Aorta (tissue), 5 donors: ENCODE data around the gene CPSF3. TPM values are rescaled to one million over a fixed set of nuclear protein-coding genes. Genes with fewer than 3 reads are reported as not detected.
"Not testable (repeated sequence)": the region's sequence is repeated elsewhere in the genome, so short reads cannot be mapped to it uniquely, and the experiment has no call there.

Experiments
- ATAC-seq: fragments of 200-7000 bp; cut with Tn5 transposase; one replicate; pipeline ENCODE4 v1.9.1; 2022; ENCODE audit warnings: moderate library complexity; ENCODE audit not compliant: low FRiP score
- DNase-seq, 2 donors: peaks; one replicate each; pipeline ENCODE4 v3.0.0-alpha.2; 2020
- H3K27ac ChIP-seq, 2 donors: one replicate each; pipeline ENCODE4 v1.5.1; 2013; ENCODE audit warnings: low read length in 2 of 2, mild to moderate bottlenecking in 2 of 2, moderate library complexity in 2 of 2, control low read depth in 1 of 2, inconsistent platforms in 1 of 2, low read depth in 1 of 2
- H3K27me3 ChIP-seq, 2 donors: one replicate each; pipeline ENCODE4 v1.6.1; 2013; ENCODE audit warnings: control low read depth in 1 of 2, low read length in 1 of 2, mild to moderate bottlenecking in 1 of 2, moderate library complexity in 1 of 2; ENCODE audit not compliant: insufficient read depth in 2 of 2, control insufficient read depth in 1 of 2
- H3K36me3 ChIP-seq, 2 donors: one replicate each; pipeline ENCODE4 v1.6.1; 2013; ENCODE audit warnings: control low read depth in 1 of 2, low read length in 1 of 2, mild to moderate bottlenecking in 1 of 2; ENCODE audit not compliant: insufficient read depth in 2 of 2, control insufficient read depth in 1 of 2
- H3K4me1 ChIP-seq, 2 donors: one replicate each; pipeline ENCODE4 v1.6.1; 2013; ENCODE audit warnings: low read length in 2 of 2, control low read depth in 1 of 2, mild to moderate bottlenecking in 1 of 2, moderate library complexity in 1 of 2; ENCODE audit not compliant: insufficient read depth in 2 of 2, control insufficient read depth in 1 of 2
- H3K4me3 ChIP-seq, 2 donors: one replicate each; pipeline ENCODE4 v1.5.1; 2013; ENCODE audit warnings: low read length in 2 of 2, control low read depth in 1 of 2, mild to moderate bottlenecking in 1 of 2
- H3K9me3 ChIP-seq: one replicate; pipeline ENCODE4 v1.6.1; 2013; ENCODE audit warnings: mild to moderate bottlenecking, low read length; ENCODE audit not compliant: control insufficient read depth
- WGBS, 2 donors: extraction: QIAGEN DNeasy Blood & Tissue Kit; methylation state at CpG; one replicate each; pipeline ENCODE4 v1.1.7; 2013; 5-methylcytosine and 5-hydroxymethylcytosine counted together
- intact Hi-C, 2 donors: fragments of 100-400 bp; cut with DNase I; formaldehyde crosslinking; loops; one replicate each; pipeline versions ENCODE4 v1.14.2 to v1.15.0; 2022
- polyA plus RNA-seq, 2 donors: library from polyadenylated mRNA; stranded (reverse); fragments of 200-250 nt; gene quantifications; one replicate each; pipeline ENCODE4 v1.2.3, GENCODE V29; 2013
- total RNA-seq, 2 donors: library from RNA; stranded (reverse); fragmentation: NEBNext Ultra II Directional; extraction: Animal tissue kit (Norgen Biotek cat#: 25700); gene quantifications; one replicate each; pipeline ENCODE4 v1.2.1, GENCODE V29; 2021
- donor health status: healthy with polysubstance abuse.
- donor health status: Bipolar disorder and iron deficiency.
- donor health status: DM: no; HTN: no; CAD: no.
- donor health status: DM: no; HTN: no; CAD: no.
- donor health status: DM: yes; HTN: yes; CAD: no.

CPSF3 gene
- total and polyA plus RNA-seq, 4 donors: 12.9 to 20.4 (median 14.7) TPM

DNA sequence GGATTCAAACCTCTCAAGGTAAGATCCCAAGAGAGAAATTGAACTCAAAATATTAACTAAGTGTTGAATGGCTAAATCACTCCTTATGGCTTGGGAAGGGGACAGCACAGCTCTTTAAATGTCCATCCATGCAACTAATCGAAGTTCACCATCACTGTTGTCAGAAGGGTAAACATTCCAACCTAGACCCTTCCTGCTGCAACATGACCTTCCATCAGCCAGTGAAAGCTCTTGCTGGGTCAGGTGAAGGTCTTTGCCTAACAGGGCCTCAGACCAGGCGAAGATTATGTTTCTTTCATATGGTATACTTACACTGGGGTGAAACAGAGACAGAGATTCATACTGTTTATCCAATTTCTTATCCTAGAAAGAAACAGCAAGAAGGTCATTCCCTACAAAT lies 67.3 kb downstream of the CPSF3 start:
- intact Hi-C loops: loop anchor here in 1 of 2 donors (10.0 kb wide), 1 partner anchor 64 kb away; the partner anchor contains the start of gene ADAM17
- peaks cover 8 to 11% of the 10 kb centered on the region in 2 donors for H3K36me3 ChIP-seq
- WGBS, 2 donors: 73 to 81% methylated on average over 2 of the region's 2 CpGs

DNA sequence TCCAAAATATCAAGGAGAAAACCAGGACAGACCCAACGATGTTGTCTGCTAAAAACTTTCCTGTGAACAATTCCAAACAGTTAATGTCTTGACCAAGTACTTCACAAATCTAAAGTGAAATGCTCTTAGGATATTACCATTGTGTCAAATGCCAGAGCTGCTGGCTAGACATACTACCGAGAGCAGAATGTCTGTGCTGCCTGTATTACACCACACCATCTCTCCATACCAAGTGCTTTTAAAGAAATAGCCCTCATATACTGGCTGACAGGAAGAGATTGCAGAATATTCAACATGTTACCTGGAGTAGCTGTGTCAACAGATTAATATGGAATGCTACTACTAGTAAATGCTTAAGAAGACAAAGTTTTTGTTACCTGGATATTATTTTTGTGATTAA lies 69.5 kb downstream of the CPSF3 start:
- Histone ChIP-seq H3K9me3 (no peaks in the 10 kb centered on the region), H3K4me3 (no peak overlapping the region), H3K27me3 (no peaks in the 10 kb centered on the region), H3K27ac (no peak overlapping the region), H3K36me3 (peaks cover 8 to 10% of the 10 kb centered on the region in 2 donors), H3K4me1 (peaks cover 0 to under 1% of the 10 kb centered on the region in 2 donors)
- intact Hi-C loops: loop anchor here in 1 of 2 donors (10.0 kb wide), 1 partner anchor 62 kb away; the partner anchor contains the start of gene ADAM17
- no peak for DNase-seq
- no peak for ATAC-seq
- WGBS, 2 donors: 34 to 42% methylated on average over 2 of the region's 2 CpGs

More for the DNA sequence above, 67.3 kb downstream of the CPSF3 start:
- no peaks in the 10 kb centered on the region for H3K4me1 ChIP-seq
- no peaks in the 10 kb centered on the region for H3K9me3 ChIP-seq
- no peak overlapping the region for H3K4me3 ChIP-seq
- ATAC-seq (no peak), DNase-seq (no peak)
- no peak overlapping the region for H3K27ac ChIP-seq
- H3K27me3 ChIP-seq: no peaks in the 10 kb centered on the region

DNA sequence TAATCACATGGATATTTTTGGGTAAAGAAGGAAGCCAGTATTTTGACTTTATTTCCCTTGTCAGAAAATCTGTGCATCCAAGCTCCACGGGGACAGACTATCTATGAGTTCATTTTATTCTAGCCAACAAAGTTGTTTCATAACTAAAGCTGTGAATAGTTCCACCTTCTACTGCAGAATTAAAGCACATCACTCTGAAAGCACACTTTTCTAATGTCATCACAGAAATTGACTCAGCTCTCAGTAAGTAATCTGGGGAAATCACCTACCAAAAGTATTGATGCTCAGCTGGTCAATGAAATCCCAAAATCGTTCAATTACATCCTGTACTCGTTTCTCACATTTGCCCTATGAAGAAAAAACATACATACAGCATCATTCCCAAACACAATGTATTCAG lies 70.0 kb downstream of the CPSF3 start:
- Histone ChIP-seq H3K9me3 (no peaks in the 10 kb centered on the region), H3K27ac (no peak overlapping the region), H3K36me3 (peaks cover 8 to 9% of the 10 kb centered on the region in 2 donors), H3K27me3 (no peaks in the 10 kb centered on the region), H3K4me3 (no peak overlapping the region), H3K4me1 (peaks cover 0 to 1% of the 10 kb centered on the region in 2 donors)
- DNase-seq: no peak
- 73 to 75% methylated on average over 3 of the region's 3 CpGs for WGBS, 2 donors
- intact Hi-C loops: loop anchor here in 1 of 2 donors (10.0 kb wide), 1 partner anchor 61 kb away; the partner anchor contains the start of gene ADAM17
- no peak for ATAC-seq

DNA sequence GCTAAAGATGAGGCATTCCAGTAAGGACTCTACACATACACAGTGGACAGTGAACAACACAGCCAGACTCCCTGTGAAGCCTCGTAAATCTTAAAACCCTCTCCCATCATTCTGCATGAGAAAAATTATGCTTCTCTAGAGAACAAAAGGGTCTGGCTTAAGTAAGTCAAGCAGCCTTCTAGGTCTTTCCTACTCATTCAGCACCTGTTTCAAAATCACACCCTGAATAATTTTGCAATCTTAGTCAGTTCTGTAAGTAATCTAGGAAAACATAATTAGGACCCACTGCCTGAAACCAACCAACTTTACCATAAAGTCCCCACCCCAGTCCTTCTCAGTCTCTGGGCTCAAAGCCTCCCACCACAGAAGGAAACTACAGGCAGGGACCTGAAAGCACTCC lies 70.6 kb downstream of the CPSF3 start:
- DNase-seq (no peak), ATAC-seq (no peak)
- intact Hi-C loops: loop anchor here in 1 of 2 donors (10.0 kb wide), 1 partner anchor 61 kb away; the partner anchor contains the start of gene ADAM17
- Histone ChIP-seq H3K9me3 (no peaks in the 10 kb centered on the region), H3K27me3 (no peaks in the 10 kb centered on the region), H3K27ac (peak overlapping the region in 1 of 2 donors; percentile 35), H3K4me1 (peaks cover 0 to 1% of the 10 kb centered on the region in 2 donors), H3K4me3 (no peak overlapping the region), H3K36me3 (peaks cover 8 to 9% of the 10 kb centered on the region in 2 donors)
- 78 to 88% methylated on average over 1 of the region's 1 CpG for WGBS, 2 donors

DNA sequence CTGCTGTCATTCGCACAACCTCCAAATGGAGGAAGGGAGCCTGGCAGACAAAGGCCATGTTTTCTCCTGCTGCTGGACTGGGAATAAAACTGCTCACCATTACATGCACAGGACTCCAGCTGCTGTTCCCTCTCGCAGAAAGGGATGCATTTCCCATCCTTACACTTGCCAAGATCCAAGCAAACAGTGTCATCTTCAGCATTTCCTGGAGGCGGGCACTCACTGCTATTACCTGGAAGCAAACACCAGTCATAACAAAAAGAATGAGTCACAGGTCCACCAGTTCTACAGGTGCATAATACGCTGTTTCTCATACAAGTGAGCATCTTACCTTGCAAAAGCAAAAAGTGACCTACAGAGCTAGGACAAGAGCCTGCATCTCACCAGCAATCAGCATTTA lies 73.6 kb downstream of the CPSF3 start:
- Histone ChIP-seq H3K9me3 (no peaks in the 10 kb centered on the region), H3K27me3 (no peaks in the 10 kb centered on the region), H3K4me3 (no peak overlapping the region), H3K36me3 (peaks cover 4 to 7% of the 10 kb centered on the region in 2 donors), H3K4me1 (peaks cover 0 to 1% of the 10 kb centered on the region in 2 donors), H3K27ac (peak overlapping the region in 1 of 2 donors; percentile 26)
- intact Hi-C loops: loop anchor here in 1 of 2 donors (10.0 kb wide), 1 partner anchor 58 kb away; the partner anchor contains the start of gene ADAM17
- ATAC-seq (no peak), DNase-seq (no peak)
- 93 to 95% methylated on average over 4 of the region's 4 CpGs for WGBS, 2 donors

DNA sequence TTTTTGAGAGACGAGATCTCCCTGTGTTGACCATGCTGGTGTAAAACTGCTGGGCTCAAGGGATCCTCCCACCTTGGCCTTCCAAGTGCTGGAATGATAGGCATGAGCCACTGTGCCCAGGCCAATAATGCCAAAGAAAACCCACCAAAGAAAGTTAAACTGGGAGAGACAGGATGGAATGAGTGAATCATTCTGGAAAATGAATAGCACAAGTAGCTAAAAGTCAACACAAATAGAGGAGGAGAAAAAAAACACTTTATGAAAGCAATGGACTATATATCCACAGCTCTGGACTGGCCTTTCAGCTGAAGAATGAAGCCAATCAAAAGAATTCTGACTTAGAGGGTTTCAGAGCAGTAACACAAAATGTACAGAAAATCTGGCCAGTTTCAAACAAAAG lies 74.8 kb downstream of the CPSF3 start:
- intact Hi-C loops: loop anchor here in 1 of 2 donors (10.0 kb wide), 1 partner anchor 57 kb away; the partner anchor contains the start of gene ADAM17
- DNase-seq (no peak), ATAC-seq (peak; percentile 42)
- H3K9me3 ChIP-seq: no peaks in the 10 kb centered on the region
- peaks cover 0 to 8% of the 10 kb centered on the region in 2 donors for H3K36me3 ChIP-seq
- no peak overlapping the region for H3K4me3 ChIP-seq
- 0 to 3% methylated on average over 1 of the region's 1 CpG for WGBS, 2 donors
- peak overlapping the region in 1 of 2 donors; percentile 19 for H3K27ac ChIP-seq
- no peaks in the 10 kb centered on the region for H3K27me3 ChIP-seq
- H3K4me1 ChIP-seq: peaks cover 0 to 1% of the 10 kb centered on the region in 2 donors

DNA sequence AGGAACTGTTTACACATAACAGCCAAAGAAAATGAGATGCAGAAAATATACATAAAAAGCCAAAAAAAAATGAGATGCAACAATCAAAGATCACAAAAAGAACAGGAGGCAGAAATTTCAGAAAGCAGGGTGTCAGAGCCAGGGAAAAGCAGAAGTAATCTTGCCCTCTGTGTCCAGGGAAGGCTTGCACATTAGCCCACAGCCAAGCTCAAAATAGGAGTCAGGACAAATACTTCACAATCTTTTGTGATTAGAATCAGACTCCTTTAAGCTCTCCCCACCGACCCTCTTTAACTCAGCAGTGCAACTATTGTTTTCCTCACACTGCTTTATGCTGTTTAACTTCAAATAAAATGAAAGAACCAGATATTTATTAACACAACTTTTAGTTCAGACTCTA lies 85.5 kb downstream of the CPSF3 start:
- no peak for DNase-seq
- no peak for ATAC-seq
- Histone ChIP-seq H3K4me3 (no peak overlapping the region), H3K27me3 (no peaks in the 10 kb centered on the region), H3K36me3 (peaks cover 4 to 5% of the 10 kb centered on the region in 2 donors), H3K27ac (no peak overlapping the region), H3K9me3 (no peaks in the 10 kb centered on the region), H3K4me1 (peaks cover 0 to 4% of the 10 kb centered on the region in 2 donors)
- WGBS, 2 donors: 0 to 2% methylated on average over 1 of the region's 1 CpG
- intact Hi-C loops: no loop called here

DNA sequence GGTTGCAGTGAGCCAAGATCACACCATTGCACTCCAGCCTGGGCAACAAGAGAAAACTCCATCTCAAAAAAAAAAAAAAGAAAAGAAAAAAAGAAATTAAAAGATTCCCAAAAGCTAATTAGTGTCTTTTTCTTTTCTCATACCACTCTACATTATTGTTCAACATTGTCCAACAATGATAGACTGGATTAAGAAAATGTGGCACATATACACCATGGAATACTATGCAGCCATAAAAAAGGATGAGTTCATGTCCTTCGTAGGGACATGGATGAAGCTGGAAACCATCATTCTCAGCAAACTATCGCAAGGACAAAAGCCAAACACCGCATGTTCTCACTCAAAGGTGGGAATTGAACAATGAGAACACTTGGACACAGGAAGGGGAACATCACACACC lies 90.5 kb downstream of the CPSF3 start:
- H3K27me3 ChIP-seq, ATAC-seq, intact Hi-C loops, DNase-seq, H3K4me3 ChIP-seq, H3K4me1 ChIP-seq, H3K27ac ChIP-seq, H3K36me3 ChIP-seq, H3K9me3 ChIP-seq: not testable (repeated sequence)
- WGBS, 2 donors: 97 to 99% methylated on average over 3 of the region's 3 CpGs

DNA sequence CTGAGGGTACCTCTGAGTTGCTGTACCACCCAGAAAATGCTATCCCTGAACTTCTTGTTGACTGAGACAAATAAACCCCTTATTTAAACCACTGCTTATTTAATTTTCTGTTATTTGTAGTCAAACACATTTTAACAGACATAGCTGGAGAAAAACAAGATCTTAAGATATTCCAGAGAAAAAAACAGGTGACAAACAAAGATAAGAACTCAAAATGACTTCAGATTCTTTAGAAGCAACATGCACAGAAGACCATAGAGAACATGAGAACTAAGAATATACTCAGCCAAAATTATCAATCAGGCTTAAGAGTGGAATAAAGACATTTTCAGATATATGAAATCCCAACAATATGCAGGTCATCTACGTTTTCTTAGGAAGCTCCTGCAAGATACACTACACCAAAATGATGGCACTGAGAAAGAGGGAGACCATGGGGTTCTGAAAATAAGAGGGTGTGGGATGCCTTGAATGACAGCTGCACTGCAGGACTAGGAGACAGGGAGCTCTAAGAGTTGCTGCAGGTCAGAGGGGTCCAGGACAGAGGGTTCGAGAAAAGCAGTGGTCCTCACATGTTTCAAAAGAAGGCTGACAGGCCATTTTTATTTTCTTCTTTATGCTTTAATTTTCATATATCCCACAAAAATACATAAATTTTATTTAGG lies 93.8 kb downstream of the CPSF3 start:
- no peaks in the 10 kb centered on the region for H3K27me3 ChIP-seq
- WGBS, 2 donors: 89 to 91% methylated on average over 2 of the region's 2 CpGs
- intact Hi-C loops: no loop called here
- ATAC-seq: no peak
- H3K4me1 ChIP-seq: peaks cover 0 to 4% of the 10 kb centered on the region in 2 donors
- no peak overlapping the region for H3K4me3 ChIP-seq
- H3K36me3 ChIP-seq: peaks cover 2 to 10% of the 10 kb centered on the region in 2 donors
- DNase-seq: no peak
- H3K27ac ChIP-seq: no peak overlapping the region
- no peaks in the 10 kb centered on the region for H3K9me3 ChIP-seq
